GM18520 (cell line): ENCODE results near the gene NOL9.
"Not testable (repeated sequence)": the region's sequence is repeated elsewhere in the genome, so short reads cannot be mapped to it uniquely, and the experiment has no call there.

Source experiments
- ATAC-seq: cut with Tn5 transposase; IDR thresholded peaks from one replicate; pipeline ENCODE4 v1.9.1; 2021; ENCODE audit not compliant: unreplicated experiment

The NOL9 gene

DNA sequence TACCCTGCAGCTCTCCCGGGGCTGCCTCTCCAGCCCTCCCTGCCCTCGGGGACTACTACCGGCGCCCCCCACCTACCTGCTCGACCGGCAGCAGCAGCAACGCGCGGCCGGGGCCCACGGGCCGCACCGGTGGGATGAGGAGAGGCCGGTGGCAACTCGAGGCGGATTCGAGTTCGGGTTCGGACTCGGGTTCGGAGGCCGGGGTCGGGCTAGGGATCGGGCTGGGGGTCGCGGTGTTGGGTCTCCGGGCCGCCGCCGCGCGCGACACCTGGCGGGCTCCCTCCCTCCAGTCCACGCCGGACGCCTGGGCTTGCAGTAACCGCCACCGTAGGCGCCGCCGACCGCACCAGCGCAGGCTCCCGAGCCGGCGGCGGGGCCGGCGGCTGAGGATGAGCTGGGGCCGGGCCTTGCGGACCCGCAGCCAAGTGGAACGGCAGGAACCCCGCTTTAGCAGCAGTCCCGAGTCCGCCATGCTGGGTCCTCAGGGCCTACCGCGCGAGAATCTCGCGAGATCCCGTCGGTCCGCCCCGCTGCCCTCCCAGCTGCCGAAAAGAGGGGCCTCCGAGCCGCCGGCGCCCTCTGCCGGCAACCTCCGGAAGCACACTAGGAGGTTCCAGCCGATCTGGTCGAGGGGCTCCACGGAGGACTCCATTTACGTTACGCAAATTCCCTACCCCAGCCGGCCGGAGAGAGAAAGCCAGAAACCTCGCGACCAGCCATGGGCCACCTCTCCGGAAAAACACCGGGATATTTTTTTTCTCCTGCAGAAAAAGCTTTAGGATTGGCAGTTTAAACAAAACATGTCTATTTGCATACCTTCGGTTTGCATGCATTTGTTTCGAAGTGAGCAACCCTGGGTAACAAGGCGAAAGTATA lies at the start of gene NOL9:
NOL9 (minus strand) TSS at position 483 of the 876 bp plus-strand sequence; CDS start at position 472, 11 bp downstream.
- peak; percentile 89 for ATAC-seq

DNA sequence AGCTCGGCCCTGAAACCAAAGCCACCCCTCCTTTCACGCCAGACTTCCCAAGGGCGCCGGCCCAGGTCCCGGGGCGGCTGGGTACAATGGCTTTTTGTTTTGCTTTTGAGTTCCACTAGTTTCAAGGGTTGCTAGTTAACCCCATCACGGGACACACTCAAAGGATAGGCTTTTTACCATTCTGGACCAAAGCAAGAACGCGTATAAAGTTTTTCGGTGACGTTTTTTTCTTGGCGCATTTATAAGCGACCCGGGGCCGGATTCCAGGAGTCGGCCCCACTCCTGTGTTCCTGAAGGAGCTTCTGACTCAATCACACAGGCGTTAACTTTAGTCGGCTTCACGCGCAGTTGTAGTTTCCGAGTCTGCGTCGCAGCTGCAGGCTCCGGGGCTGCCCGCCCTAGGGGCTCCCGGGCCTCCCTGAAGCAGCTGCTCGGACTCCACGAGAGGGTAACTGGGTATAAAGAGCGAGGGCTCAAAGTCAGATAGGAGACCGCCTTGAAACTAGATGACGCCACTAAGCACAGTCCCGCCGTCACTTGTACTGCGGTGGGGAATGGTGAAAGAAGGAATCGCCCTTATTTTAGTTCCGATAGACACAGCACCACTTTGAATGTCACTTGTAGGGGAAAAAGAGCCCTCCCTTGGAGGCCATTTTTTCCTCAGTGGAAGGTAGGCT lies 49.1 kb upstream of the NOL9 start:
- ATAC-seq, result no peak

DNA sequence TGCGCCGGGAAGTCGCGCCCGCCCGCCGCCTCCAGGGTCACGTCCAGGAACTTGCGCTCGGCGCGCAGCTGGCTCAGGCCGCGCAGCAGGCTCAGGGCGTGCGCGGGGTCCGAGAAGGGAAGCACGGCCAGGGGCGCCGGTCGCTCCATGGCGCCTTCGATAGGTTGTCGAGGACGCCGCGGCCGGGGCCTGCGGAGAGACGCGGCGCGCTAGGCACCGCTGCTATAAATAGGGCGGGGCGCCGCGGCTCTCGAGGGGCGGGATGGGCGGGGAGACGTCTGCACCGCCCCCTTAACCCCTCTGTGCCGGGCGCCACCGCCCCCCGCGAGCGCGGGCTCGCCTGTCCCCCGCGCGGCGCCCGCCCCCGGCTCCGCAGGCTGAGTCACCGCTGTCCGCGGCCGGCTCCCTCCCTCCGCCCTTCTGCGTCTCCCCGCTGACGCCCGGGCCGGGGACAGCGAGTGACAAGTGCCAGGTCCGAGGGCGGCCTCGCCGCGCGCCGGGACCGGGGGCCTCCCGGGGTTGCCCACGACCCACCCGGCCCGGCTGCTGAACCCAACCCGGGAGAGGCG lies 48.4 kb upstream of the NOL9 start, which contains the start of gene KLHL21:
KLHL21 (minus strand) TSS at position 201 of the 569 bp plus-strand sequence; CDS start at position 149, 52 bp downstream.
- ATAC-seq, result peak; percentile 47

DNA sequence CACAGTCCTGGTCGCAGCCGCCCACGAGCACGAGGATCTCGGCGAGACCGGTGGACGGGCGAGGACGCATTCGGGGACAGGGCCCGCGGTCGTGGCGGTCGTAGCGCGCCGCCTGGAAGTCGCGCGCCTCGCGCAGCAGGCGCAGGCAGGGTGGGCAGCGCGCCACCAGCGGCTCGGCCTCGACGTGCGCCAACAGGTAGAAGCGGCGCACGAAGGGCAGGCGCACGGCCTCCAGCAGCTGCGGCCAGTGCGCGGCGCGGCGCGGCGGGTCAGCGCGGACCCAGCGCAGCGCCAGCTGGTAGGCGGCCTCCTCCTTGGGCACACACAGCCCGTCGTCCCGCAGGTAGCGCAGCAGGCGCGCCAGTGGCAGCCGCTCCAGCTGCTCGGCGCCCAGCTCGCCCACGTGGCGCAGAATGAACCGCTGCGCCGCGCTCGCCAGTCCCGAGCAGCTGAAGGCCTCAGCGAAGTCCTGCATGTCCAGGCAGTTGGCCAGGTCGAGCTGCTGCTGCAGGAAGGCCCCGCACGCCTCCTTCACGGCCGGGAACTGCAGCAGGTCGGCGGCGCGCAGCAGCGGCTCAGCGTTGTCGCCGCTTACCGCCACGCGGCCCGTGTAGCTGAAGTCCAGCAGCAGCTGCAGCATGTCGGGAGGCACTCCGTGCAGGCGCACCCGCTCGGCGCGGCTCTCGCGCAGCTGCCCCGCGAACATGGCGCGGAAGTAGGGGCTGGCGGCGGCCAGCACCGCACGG lies 47.8 kb upstream of the NOL9 start:
- peak; percentile 26 for ATAC-seq

DNA sequence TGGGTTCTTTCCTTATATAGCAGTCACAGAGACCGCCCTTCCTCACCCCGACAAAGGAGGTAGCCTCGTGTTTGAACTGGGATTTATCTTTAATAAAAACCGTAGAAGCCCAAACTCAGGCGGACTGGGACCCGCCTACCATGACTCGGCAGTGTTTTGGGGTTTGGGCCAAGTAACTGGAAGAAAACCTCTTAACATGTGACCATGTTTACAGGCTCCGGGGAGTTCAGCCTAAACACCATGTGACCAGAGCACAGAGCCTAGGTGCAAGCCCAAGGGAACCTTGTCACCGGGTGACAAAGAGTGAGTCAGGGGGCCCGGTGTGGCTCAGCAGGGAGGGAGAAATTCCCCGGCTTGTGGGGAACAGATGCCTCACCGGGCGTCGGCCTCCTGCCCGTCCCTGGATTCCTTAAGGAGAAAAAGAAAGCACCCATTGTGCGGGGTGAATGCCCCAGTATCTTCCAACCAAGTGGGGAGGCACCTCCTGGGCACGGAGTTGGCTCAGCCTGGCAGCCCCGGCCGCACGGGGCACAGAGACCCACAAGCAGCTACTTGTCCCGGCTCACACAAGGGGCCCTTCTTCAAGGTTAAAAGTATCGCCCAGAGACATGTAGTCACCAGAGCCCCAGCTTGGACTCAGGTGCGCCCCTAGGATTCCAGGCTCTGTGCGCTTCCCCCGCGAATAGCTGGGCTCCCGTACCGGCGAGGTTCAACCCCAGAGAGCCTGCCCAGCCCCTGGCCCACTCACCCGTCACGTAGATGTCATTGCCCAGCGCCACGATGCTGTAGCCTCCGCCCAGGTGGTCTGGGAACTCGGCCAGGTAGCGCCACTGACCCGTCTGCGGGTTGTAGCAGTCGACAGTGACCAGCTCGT lies 47.0 kb upstream of the NOL9 start:
- ATAC-seq, result peak; percentile 27

DNA sequence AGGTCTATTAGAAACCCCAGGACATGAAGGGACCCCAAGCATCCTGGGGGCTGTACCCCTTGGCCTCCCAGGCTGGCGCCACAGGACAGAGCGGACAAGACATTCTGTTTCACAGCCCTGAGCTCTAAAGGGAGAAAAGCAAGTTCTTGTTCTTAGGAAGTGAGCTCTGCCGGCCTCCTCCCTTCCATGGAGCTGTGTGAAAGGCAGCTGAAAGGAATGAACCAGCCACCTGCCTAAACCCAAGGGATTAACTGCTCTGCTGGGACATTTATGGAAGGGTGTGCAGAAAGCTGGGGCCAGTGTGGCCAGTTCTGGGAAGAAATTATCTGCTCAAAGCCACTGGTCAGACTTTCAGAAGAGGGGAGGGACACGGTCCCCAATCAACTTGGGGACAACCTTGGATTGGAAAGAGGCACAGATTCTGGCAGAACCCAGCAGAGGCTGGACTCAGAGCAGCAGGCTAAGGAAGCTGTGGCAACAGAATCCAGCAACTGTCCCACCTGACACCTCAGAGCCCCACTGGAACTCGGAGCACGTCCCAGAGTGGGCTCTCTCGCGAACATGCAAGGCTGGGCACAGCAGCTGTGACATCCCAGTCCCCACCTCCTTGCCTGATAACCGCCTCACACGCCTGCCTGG lies 46.2 kb upstream of the NOL9 start:
- no peak for ATAC-seq

GRCh38 chr1:6599991-6600390 lies 45.7 kb upstream of the NOL9 start:
- not testable (repeated sequence) for ATAC-seq

DNA sequence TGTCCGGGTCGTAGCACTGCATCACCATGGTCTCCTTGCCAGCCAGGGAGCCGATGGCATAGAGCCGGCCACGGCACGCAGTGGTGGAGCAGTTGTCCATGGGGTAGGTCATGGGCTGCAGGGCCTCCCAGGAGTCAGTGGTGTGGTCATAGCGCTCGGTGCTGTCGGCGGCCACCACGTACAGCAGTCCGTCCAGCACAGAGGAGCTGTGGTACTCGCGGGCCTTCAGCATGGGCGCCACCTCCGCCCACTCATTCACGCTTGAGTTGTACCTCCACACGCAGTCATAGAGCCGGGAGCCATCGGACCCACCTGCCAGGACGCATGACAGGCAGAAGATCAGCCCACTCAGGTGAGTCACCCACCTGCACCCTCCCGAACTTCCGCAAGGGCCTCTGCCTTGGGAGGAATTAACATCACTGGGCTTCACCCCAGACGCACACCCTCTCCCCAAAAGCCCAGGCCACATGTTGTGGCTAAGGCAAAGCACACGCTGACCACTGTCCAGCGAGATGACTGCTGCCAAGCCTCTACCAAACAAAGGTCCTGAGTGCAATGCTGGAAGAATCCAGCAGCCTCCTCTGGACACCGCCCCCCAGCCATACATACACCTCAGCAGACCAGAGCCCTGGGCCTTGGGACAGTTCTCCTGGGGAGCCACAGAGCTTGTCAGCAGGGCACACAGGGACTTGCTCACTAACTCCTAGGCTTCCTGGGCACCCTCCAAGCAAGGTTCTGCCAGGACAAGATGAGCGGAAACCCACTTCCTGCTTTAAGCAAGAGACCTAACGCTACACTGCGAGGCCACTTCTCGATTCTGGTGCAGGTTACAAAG lies 45.0 kb upstream of the NOL9 start:
- no peak for ATAC-seq

GRCh38 chr1:6597777-6598131 lies 43.4 kb upstream of the NOL9 start:
- no peak for ATAC-seq

DNA sequence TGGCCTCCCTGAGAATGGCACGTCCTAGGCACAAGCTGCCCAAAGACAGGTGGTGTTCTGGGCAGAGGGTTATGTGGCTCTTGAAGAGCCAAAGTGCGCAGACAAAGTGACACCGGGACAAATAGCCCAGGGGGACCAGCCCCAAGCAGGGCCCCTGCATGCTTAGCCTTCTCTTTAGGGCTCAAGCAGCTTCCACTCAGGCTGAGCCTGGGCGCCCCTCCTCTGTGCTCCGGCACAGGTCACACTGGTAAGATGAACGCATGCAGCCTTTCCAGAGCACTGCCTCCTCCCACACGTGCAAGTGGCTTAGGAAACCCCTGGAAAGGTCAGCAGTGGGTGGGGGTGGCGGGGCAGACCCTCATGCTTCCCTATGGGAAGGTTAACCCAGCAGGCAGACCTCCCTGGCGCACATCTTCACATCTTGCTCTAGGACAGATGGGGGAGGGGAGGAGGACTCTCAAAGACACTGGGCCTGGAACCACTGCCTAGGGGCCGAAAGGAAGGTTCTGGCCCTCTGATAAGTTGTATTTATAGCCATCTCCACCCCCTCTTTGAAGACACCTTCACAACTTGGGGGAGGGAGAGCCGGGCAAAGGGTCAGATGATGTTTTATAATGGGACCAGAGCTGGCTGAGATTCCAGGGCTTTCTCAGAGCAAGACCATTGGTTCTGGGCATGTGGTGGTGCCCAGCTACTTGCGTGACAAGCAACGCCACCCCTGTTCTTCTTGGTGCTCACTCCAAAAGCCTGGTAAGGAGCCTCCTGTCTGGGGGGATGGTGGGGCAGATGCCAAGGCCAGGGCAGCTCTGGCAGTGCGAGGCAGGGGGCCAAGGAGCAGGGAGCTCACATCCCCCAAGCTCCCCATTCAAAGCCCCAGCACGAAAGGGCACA lies 42.8 kb upstream of the NOL9 start:
- ATAC-seq, result no peak

DNA sequence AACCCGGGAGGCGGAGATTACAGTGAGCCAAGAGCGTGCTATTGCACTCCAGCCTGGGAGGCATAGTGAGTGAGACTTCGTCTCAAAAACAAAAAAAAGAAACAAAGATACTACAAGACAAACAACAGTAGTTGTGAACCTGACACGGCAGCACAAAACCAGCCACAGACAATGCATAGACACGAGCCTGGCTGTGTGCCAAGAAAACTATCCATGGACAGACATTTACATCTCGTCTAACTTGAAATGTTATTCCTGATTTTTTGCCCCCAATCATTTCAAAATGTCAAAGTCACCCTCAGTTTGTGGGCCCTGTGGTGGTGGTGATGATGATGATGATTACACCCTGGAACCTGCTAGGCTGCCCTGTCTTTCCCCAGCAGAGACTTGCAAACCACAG lies 42.0 kb upstream of the NOL9 start:
- no peak for ATAC-seq

DNA sequence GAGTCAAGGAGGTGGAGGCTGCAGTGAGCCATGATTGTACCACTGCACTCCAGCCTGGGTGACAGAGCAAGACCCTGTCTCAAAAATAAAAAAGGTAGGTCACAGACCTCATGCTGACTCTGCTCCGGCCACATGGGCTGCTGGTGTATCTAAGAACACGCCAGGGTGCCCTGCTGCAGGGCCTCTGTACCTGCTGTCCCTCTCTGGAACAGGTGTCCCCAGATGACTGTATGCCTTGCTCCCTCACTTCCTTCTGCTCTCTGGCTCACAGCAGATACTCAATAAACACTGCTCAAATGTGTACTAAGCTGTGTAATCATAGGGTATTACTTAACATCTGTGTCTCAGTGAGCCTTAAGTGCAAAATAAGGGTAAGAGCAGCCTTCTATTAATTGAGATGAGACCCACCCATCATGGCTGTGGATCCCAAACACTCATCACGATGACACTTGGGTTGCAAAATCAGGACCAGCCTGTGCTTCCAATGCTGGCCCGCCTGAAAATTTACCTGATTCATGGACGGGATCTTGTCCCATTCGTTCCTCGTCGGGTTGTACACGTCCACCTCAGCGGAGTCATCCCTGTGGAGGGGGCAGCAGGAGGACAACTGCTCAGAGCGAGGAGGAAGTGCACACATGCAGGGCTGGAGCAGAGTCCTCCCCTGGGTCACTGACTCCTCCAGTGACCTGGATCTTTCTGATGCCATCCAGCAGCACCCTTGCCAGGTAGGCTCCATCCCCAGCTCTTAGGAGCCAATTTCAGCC lies 40.8 kb upstream of the NOL9 start:
- no peak for ATAC-seq

GRCh38 chr1:6593810-6594209 lies 39.5 kb upstream of the NOL9 start:
- ATAC-seq, result no peak

DNA sequence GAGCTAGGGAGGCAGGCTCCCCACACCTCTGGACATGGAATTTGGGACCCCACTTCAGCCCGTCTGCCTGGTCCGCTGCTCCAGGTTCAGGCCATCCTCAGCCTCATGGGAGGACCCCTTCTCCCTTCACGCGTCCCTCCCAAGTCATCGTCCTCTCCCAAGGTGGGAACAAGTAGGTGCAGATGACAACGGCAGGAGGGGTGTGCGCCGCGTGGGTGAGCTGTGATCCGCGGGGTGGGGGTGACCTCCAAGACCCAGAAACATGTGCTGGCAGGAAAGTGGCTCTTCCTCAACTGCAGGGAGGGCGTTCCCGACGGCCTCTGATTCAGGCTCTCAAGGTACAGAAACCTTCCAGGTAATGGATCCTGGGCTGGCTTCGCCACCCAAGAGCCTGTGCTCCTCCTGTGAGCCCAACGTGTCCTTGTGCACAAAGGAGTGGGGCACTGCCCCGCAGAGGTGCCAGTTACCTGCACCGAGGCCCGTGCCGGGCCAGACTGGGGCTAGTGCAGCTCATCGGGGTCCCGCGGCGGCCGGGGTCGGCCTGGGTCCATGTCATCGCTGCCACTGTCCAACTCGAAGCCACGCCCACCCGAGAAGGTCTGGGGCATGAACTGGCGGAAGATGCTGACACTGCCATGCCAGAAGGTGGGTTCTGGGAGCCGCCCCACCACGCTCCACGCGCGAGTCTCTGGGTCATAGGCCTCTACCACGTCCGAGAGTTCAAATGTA lies 38.7 kb upstream of the NOL9 start:
- no peak for ATAC-seq

GRCh38 chr1:6592441-6592840 lies 38.1 kb upstream of the NOL9 start:
- ATAC-seq, result no peak

DNA sequence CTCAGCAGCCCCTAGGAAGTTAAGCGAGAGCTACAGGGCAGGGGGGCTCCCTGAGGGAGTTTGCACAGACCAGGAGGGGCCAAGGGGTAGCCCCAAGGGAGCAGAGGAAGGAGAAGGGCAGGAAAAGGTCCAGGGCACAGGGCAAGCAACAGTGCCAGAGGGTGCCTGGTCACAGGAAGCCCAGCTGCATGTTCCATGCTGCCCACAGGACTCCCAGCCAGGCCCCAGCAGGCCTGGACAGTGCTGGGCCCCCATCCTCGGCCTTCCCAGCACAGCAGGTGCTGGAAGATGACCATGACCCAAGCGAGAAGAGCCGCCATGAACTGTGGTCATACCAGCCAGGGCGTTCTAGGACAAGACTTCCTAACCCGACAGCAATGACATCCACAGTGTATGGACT lies 37.3 kb upstream of the NOL9 start:
- no peak for ATAC-seq

GRCh38 chr1:6591222-6591621 lies 36.9 kb upstream of the NOL9 start:
- no peak for ATAC-seq
